Upper lobe of right lung (tissue), 1 donor: ENCODE measurements around the gene TMEM44. TPM values are rescaled to one million over a fixed set of nuclear protein-coding genes. Genes with fewer than 3 reads are reported as not detected.
"Not testable (repeated sequence)": the region's sequence is repeated elsewhere in the genome, so short reads cannot be mapped to it uniquely, and the experiment has no call there.

Experiments used
- ATAC-seq: fragments of 200-7000 bp; cut with Tn5 transposase; one replicate; pipeline ENCODE4 v1.9.1; 2020; ENCODE audit warnings: mild to moderate bottlenecking, moderate library complexity
- DNase-seq: peaks from one replicate; pipeline ENCODE4 v3.0.0-alpha.2; 2020
- H3K27ac ChIP-seq: fragments of 200-600 bp; one replicate; pipeline ENCODE4 v1.8.0; 2022
- H3K27me3 ChIP-seq: fragments of 200-600 bp; one replicate; pipeline ENCODE4 v1.8.0; 2022; ENCODE audit warnings: mild to moderate bottlenecking
- H3K36me3 ChIP-seq: fragments of 200-600 bp; one replicate; pipeline ENCODE4 v1.8.0; 2022
- H3K4me1 ChIP-seq: fragments of 200-600 bp; one replicate; pipeline ENCODE4 v1.8.0; 2022
- H3K4me3 ChIP-seq: fragments of 200-600 bp; one replicate; pipeline ENCODE4 v1.8.0; 2022; ENCODE audit warnings: mild to moderate bottlenecking
- H3K9me3 ChIP-seq: fragments of 200-600 bp; one replicate; pipeline ENCODE4 v1.8.0; 2022
- CTCF ChIP-seq: fragments of 200-600 bp; IDR thresholded peaks from one replicate; pipeline ENCODE4 v1.8.0; 2022; ENCODE audit warnings: antibody characterized with exemption
- intact Hi-C: fragments of 100-400 bp; cut with DNase I; formaldehyde crosslinking; loops from one replicate; pipeline ENCODE4 v1.11.0; 2022
- total RNA-seq: library from RNA; stranded (reverse); fragmentation: NEBNext Ultra II Directional; extraction: Animal tissue kit (Norgen Biotek cat#: 25700); gene quantifications from one replicate; pipeline ENCODE4 v1.2.1, GENCODE V29; 2021
- donor health status: DM: no; HTN: yes; CAD: no; lungs with severe emphysema.

TMEM44 gene
- total RNA-seq, 1 donor from 2014 or later: 25.3 TPM

GRCh38 chr3:194552327-194552949 lies 80.8 kb downstream of the TMEM44 start:
- Histone ChIP-seq H3K27me3 (no peaks in the 10 kb centered on the region), H3K4me1 (no peaks in the 10 kb centered on the region), H3K27ac (no peak overlapping the region), H3K36me3 (no peaks in the 10 kb centered on the region), H3K9me3 (no peaks in the 10 kb centered on the region), H3K4me3 (no peak overlapping the region)
- ATAC-seq (no peak), DNase-seq (no peak)
- no peak for TF ChIP-seq CTCF
- intact Hi-C loops: no loop called here

DNA sequence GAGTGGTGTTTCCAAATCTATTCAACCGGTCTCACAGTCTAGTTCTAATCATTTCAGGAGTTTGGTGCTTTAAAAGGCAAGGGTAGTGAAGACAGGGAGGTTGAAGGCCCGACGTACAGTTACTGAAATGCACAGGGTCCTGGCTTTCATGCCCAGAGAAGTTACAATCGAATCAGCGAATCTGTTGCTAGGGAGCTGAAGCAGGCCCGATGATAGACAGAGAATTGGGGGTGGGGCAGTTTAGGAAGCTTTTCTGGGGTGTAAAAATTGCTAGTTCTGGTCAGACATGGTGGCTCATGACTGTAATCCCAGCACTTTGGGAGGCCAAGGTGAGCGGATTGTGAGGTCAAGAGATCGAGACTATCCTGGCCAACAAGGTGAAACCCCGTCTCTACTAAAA lies 83.4 kb downstream of the TMEM44 start:
- Histone ChIP-seq H3K36me3 (no peaks in the 10 kb centered on the region), H3K4me1 (no peaks in the 10 kb centered on the region), H3K4me3 (no peak overlapping the region), H3K27me3 (no peaks in the 10 kb centered on the region), H3K27ac (no peak overlapping the region), H3K9me3 (no peaks in the 10 kb centered on the region)
- intact Hi-C loops: no loop called here
- DNase-seq: no peak
- no peak for TF ChIP-seq CTCF
- ATAC-seq: no peak

DNA sequence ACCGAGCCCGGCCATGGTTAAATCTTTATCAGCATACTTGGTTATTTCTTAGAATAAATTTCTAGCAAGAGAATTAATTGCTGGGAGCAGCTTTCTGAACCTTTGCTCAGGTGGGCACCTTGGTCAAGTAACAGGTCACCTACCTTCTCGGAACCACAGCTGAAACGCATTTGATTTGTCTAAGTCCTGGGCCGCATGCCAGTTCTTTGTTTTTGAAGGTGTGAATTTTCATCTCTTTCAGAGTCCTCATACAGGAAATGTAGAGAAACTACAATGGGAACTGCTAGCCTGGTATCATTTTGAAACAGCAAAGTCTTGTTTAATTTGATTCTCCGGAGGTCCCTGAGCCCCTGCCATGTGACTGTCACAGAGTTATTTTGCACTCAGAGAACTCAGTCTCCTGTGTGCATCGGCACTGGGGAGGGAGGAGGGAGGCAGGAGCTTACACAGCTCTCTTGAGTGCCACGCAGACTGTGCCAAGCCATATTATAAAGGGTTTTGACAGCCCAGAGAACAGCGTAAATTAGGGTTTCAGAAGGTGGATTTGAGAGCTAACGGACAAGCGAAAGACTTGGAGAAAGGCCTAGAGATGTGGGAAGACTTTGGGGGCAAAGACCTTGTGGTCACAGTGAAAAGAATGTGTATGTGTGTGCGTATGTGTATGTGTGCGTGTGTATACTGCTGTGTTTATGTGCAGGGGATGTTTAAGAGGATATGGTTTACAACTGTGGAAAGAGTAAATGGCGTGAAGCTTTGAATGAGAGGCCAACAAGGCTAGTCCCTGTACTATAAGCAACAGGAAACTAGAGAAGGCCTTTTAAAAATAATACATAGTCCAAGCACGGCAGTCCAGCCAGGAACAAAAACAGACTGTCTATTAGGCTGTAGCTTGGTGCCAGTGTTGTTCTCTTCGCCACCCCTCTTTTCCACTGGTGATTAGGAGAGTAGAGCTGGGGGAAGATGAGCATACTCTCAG lies 84.6 kb downstream of the TMEM44 start:
- no peak for ATAC-seq
- no peak overlapping the region for H3K27ac ChIP-seq
- H3K9me3 ChIP-seq: no peaks in the 10 kb centered on the region
- TF ChIP-seq CTCF: no peak
- no peaks in the 10 kb centered on the region for H3K4me1 ChIP-seq
- H3K4me3 ChIP-seq: no peak overlapping the region
- no peaks in the 10 kb centered on the region for H3K36me3 ChIP-seq
- no peaks in the 10 kb centered on the region for H3K27me3 ChIP-seq
- DNase-seq: no peak
- intact Hi-C loops: no loop called here

- intact Hi-C loops: no loop called here
- no peak overlapping the region for H3K4me3 ChIP-seq
- no peak for DNase-seq
- no peaks in the 10 kb centered on the region for H3K9me3 ChIP-seq
- no peaks in the 10 kb centered on the region for H3K36me3 ChIP-seq
- H3K27ac ChIP-seq: no peak overlapping the region
- no peak for ATAC-seq
- H3K27me3 ChIP-seq: no peaks in the 10 kb centered on the region
- no peaks in the 10 kb centered on the region for H3K4me1 ChIP-seq
- no peak for TF ChIP-seq CTCF
Measured at GRCh38 chr3:194547042-194547441, 86.2 kb downstream of the TMEM44 start.

DNA sequence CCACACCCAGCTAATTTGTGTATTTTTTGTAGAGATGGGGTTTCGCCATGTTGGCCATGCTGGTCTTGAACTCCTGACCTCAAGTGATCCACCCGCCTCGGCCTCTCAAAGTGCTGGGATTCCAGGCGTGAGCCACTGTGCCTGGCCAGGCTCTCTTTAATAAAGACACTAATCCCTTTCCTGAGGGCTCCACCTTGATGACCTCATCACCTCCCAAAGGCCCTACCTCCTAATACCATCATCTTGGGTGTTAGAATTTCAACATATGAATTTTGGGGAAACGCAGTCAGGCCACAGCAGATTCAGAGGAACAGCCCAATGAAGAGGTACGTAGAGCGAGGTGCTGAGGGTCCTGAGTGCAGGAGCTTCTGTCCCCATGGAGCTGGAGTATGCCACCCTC lies 87.7 kb downstream of the TMEM44 start:
- H3K9me3 ChIP-seq, DNase-seq, H3K4me3 ChIP-seq, H3K27me3 ChIP-seq, ATAC-seq, H3K36me3 ChIP-seq, H3K27ac ChIP-seq, H3K4me1 ChIP-seq, intact Hi-C loops: not testable (repeated sequence)

- no peak for TF ChIP-seq CTCF
- DNase-seq (no peak), ATAC-seq (no peak)
- Histone ChIP-seq H3K27me3 (no peaks in the 10 kb centered on the region), H3K4me1 (no peaks in the 10 kb centered on the region), H3K36me3 (no peaks in the 10 kb centered on the region), H3K4me3 (no peak overlapping the region), H3K9me3 (no peaks in the 10 kb centered on the region), H3K27ac (no peak overlapping the region)
- intact Hi-C loops: no loop called here
Measured at GRCh38 chr3:194543550-194543949, 89.7 kb downstream of the TMEM44 start.
